ENCODE data around the gene DYDC2.

GRCh38 chr10:80318742-80319141 lies 37.8 kb upstream of the DYDC2 start:
- TF ChIP-seq CTCF (IDR thresholded peaks at IDR 0.05 in 2 of 3, conservative IDR thresholded peaks at IDR 0.05 in 1 of 3; ENCODE audit: insufficient read depth in 2 of 3, low read depth in 1 of 3, low read length in 3 of 3): no peak
- TF ChIP-seq PML (IDR thresholded peaks at IDR 0.05; ENCODE audit: low read length): no peak
- TF ChIP-seq CEBPG (CRISPR knock-in tag; IDR thresholded peaks at IDR 0.05): no peak
- TF ChIP-seq CEBPG (tag; conservative IDR thresholded peaks at IDR 0.05 in 1 of 2, IDR thresholded peaks at IDR 0.05 in 1 of 2): no peak
- TF ChIP-seq ZBTB33 (CRISPR knock-in tag; IDR thresholded peaks at IDR 0.05): no peak
- no peak for TF ChIP-seq ZNF253 (CRISPR knock-in tag; conservative IDR thresholded peaks at IDR 0.05)
- no peak for TF ChIP-seq THRA (IDR thresholded peaks at IDR 0.05)
- no peak for TF ChIP-seq MXI1 (IDR thresholded peaks at IDR 0.05; ENCODE audit: low read depth, low read length)
- no peak for TF ChIP-seq TCF7 (IDR thresholded peaks at IDR 0.05; ENCODE audit: borderline replicate concordance)
- TF ChIP-seq ZBTB2 (IDR thresholded peaks at IDR 0.05): no peak
- no peak for TF ChIP-seq USF1 (CRISPR knock-in tag; IDR thresholded peaks at IDR 0.05)
- no peak for TF ChIP-seq SRF (CRISPR knock-in tag; IDR thresholded peaks at IDR 0.05)
